Transverse colon (tissue), 4 donors: ENCODE measurements around the gene SULT1A1. TPM values are rescaled to one million over a fixed set of nuclear protein-coding genes. Genes with fewer than 3 reads are reported as not detected.
"Not testable (repeated sequence)": the region's sequence is repeated elsewhere in the genome, so short reads cannot be mapped to it uniquely, and the experiment has no call there.

Source experiments
- DNase-seq: peaks from one replicate; pipeline ENCODE4 v3.0.0-alpha.2; 2019
- H3K27ac ChIP-seq, 4 donors: fragments of 200-600 bp; sonication (generic); 2 replicates each; pipeline ENCODE4 v1.5.1; 2016 to 2018; ENCODE audit warnings: inconsistent platforms in 4 of 4
- H3K27me3 ChIP-seq: fragments of 200-600 bp; sonication (generic); 2 replicates; pipeline ENCODE4 v1.5.1; 2017; ENCODE audit warnings: inconsistent platforms
- H3K36me3 ChIP-seq, 4 donors: fragments of 200-600 bp; sonication (generic); 2 replicates each; pipeline ENCODE4 v1.5.1; 2017 to 2019; ENCODE audit warnings: inconsistent platforms in 4 of 4
- H3K4me1 ChIP-seq, 4 donors: fragments of 200-600 bp; sonication (generic); 2 replicates each; pipeline ENCODE4 v1.5.1; 2017 to 2020; ENCODE audit warnings: inconsistent platforms in 4 of 4
- H3K4me3 ChIP-seq, 4 donors: fragments of 200-600 bp; sonication (generic); 1 replicate in 1 of 4; 2 replicates in 3 of 4; pipeline versions ENCODE4 v1.5.1 to v1.6.1; 2017 to 2019; ENCODE audit warnings: inconsistent platforms in 4 of 4
- H3K9me3 ChIP-seq, 2 donors: fragments of 200-600 bp; sonication (generic); 2 replicates each; pipeline ENCODE4 v1.5.1; 2017 to 2019; ENCODE audit warnings: inconsistent platforms in 2 of 2
- CTCF ChIP-seq, 5 experiments: fragments of 200-600 bp in 3 of 5; fragments of 450-650 bp in 2 of 5; sonication (generic) in 3 of 5; IDR thresholded peaks; 1 replicate in 2 of 5; 2 replicates in 3 of 5; pipeline ENCODE4 v1.5.1; 2016 to 2017; ENCODE audit warnings: antibody characterized with exemption in 5 of 5, inconsistent platforms in 3 of 5, mild to moderate bottlenecking in 2 of 5, moderate library complexity in 1 of 5
- EP300 ChIP-seq: sonication (generic); formaldehyde crosslinking; IDR thresholded peaks from one replicate; pipeline ENCODE4 v1.6.1; 2017; ENCODE audit warnings: antibody characterized with exemption, low read depth
- POLR2A ChIP-seq: fragments of 450-650 bp; IDR thresholded peaks from one replicate; pipeline ENCODE4 v1.6.1; 2016; ENCODE audit warnings: antibody characterized with exemption, mild to moderate bottlenecking, moderate library complexity
- POLR2AphosphoS5 ChIP-seq, 3 donors: sonication (generic); formaldehyde crosslinking; IDR thresholded peaks; one replicate each; pipeline ENCODE4 v1.6.1; 2016; ENCODE audit warnings: antibody characterized with exemption in 3 of 3
- WGBS, 2 donors: methylation state at CpG; one replicate each; pipeline ENCODE4 v1.1.5; 2018; ENCODE audit warnings: low coverage in 1 of 2; 5-methylcytosine and 5-hydroxymethylcytosine counted together
- in situ Hi-C, 4 donors: fragments of 200-750 bp; cut with MboI; loops; one replicate each; pipeline versions ENCODE4 v1.15.0 to v1.15.1; 2017; ENCODE audit warnings: low sequenced_read_pairs in 3 of 4, low pct_ligation_motif_present in 1 of 4, low pct_unique_long_range_greater_than_20kb in 1 of 4
- intact Hi-C: fragments of 100-400 bp; cut with DNase I; formaldehyde crosslinking; loops from one replicate; pipeline ENCODE4 v1.15.1; 2023; ENCODE audit warnings: low total_unique reads
- total RNA-seq, 4 donors: library from RNA; depleted of rRNA; stranded (reverse); fragments of >200 nt; gene quantifications; one replicate each; pipeline ENCODE4 v1.1.0, GENCODE V29; 2016

SULT1A1 gene
- total RNA-seq, 4 donors from 2014 or later, result 137 to 455 (median 280) TPM

- intact Hi-C loops, result loop anchor here (5.0 kb wide), 1 partner anchor 129 kb away; no protein-coding TSS in a partner anchor
- in situ Hi-C loops, result no loop called here
- 74 to 76% methylated on average over 7 of the region's 7 CpGs for WGBS, 2 donors
Measured at GRCh38 chr16:28616636-28617035, 6.8 kb upstream of the SULT1A1 start.

GRCh38 chr16:28616224-28616577 lies 6.4 kb upstream of the SULT1A1 start:
- DNase-seq, H3K27ac ChIP-seq, H3K27me3 ChIP-seq, H3K36me3 ChIP-seq, H3K9me3 ChIP-seq, in situ Hi-C loops, H3K4me3 ChIP-seq, H3K4me1 ChIP-seq: not testable (repeated sequence)
- intact Hi-C loops, result loop anchor here (5.0 kb wide), 1 partner anchor 129 kb away; no protein-coding TSS in a partner anchor
- peak in 1 of 5 experiments; percentile 9 for TF ChIP-seq CTCF (IDR thresholded peaks at IDR 0.05)
- WGBS, 2 donors, result 70 to 77% methylated on average over 7 of the region's 7 CpGs

More at GRCh38 chr16:28616636-28617035, 6.8 kb upstream of the SULT1A1 start:
- H3K4me3 ChIP-seq, result no peak overlapping the region
- no peaks in the 10 kb centered on the region for H3K4me1 ChIP-seq
- no peak overlapping the region for H3K27ac ChIP-seq
- no peak for DNase-seq
- H3K27me3 ChIP-seq, result no peaks in the 10 kb centered on the region
- TF ChIP-seq CTCF (IDR thresholded peaks at IDR 0.05), result no peak
- no peak for TF ChIP-seq POLR2AphosphoS5 (IDR thresholded peaks at IDR 0.05)
- TF ChIP-seq EP300, result no peak
- TF ChIP-seq POLR2A, result no peak
- no peaks in the 10 kb centered on the region for H3K36me3 ChIP-seq
- no peaks in the 10 kb centered on the region for H3K9me3 ChIP-seq

GRCh38 chr16:28615486-28616223 lies 5.8 kb upstream of the SULT1A1 start:
- H3K36me3 ChIP-seq, H3K9me3 ChIP-seq, H3K4me1 ChIP-seq, H3K27ac ChIP-seq, H3K4me3 ChIP-seq, in situ Hi-C loops, H3K27me3 ChIP-seq: not testable (repeated sequence)
- peak; percentile 77 for DNase-seq
- intact Hi-C loops, result loop anchor here (5.0 kb wide), 1 partner anchor 128 kb away; no protein-coding TSS in a partner anchor
- TF ChIP-seq CTCF (IDR thresholded peaks at IDR 0.05), result peak; percentile 64 to 84 (median 75)
- 48 to 53% methylated on average over 9 to 17 of the region's 24 CpGs for WGBS, 2 donors

GRCh38 chr16:28614561-28614960 lies 4.7 kb upstream of the SULT1A1 start:
- H3K9me3 ChIP-seq, H3K4me3 ChIP-seq, in situ Hi-C loops, H3K27me3 ChIP-seq, H3K27ac ChIP-seq, DNase-seq, H3K36me3 ChIP-seq, intact Hi-C loops: not testable (repeated sequence)
- 87% methylated on average over 7 of the region's 16 CpGs; no CpG with 5 or more reads in 1 of the 2 donors for WGBS, 2 donors
- peaks cover 11 to 17% (median 13%) of the 10 kb centered on the region in 4 donors for H3K4me1 ChIP-seq

- H3K27me3 ChIP-seq, H3K9me3 ChIP-seq, H3K36me3 ChIP-seq, H3K4me3 ChIP-seq, in situ Hi-C loops, H3K27ac ChIP-seq, DNase-seq, intact Hi-C loops: not testable (repeated sequence)
- peaks cover 12 to 24% (median 20%) of the 10 kb centered on the region in 4 donors for H3K4me1 ChIP-seq
- no CpG with 5 or more reads among the region's 26 CpGs for WGBS, 2 donors
Measured at GRCh38 chr16:28613912-28614311, 4.1 kb upstream of the SULT1A1 start.

- H3K4me3 ChIP-seq, H3K27me3 ChIP-seq, intact Hi-C loops, H3K9me3 ChIP-seq, DNase-seq, in situ Hi-C loops, H3K27ac ChIP-seq, H3K36me3 ChIP-seq: not testable (repeated sequence)
- peaks cover 12 to 30% (median 21%) of the 10 kb centered on the region in 4 donors for H3K4me1 ChIP-seq
- WGBS, 2 donors, result no CpG with 5 or more reads among the region's 17 CpGs
Measured at GRCh38 chr16:28612359-28613280, 2.8 kb upstream of the SULT1A1 start.
